Gastroesophageal sphincter (tissue), 3 donors: ENCODE measurements around the gene TFDP2.

Experiments used
- CTCF ChIP-seq, 4 experiments: fragments of 200-600 bp in 2 of 4; fragments of 450-650 bp in 2 of 4; sonication (generic) in 1 of 4; IDR thresholded peaks; one replicate each; pipeline ENCODE4 v1.5.1; 2017 to 2019; ENCODE audit warnings: antibody characterized with exemption in 4 of 4, mild to moderate bottlenecking in 2 of 4, moderate library complexity in 2 of 4
- POLR2AphosphoS5 ChIP-seq: sonication (generic); formaldehyde crosslinking; IDR thresholded peaks from one replicate; pipeline ENCODE4 v1.6.1; 2017; ENCODE audit warnings: antibody characterized with exemption

- TF ChIP-seq CTCF (IDR thresholded peaks at IDR 0.05) (no peak), POLR2AphosphoS5 (peak; percentile 55)
These were observed 189.5 kb downstream of the TFDP2 start for GRCh38 chr3:141959589-141960554.
